ENCODE data around the gene LEUTX.
"Not testable (repeated sequence)": the region's sequence is repeated elsewhere in the genome, so short reads cannot be mapped to it uniquely, and the experiment has no call there.

Gene LEUTX

DNA sequence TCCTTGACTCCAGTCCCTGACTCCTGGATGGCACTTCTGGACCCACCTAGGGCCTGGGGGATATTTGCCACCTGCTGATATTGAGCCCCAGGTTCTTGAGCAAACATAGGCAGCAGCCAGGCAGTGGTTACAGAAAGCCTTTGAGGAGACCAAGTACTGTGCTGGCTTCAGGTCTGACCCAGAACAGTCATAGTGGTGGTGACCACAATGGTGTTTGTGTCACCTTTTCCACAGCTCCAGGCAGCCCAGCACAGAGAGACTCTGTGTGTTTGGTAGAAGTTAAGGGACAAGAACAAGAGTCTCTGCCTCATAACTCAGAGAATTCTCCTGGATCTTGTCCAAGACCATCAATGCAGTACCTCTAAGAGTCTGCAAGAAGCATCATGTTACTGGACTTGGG is 26.3 kb upstream of the LEUTX start:
- no peak overlapping the region for H3K4me3 Mint-ChIP-seq
- H3K27me3 Mint-ChIP-seq, result peaks cover 16% of the 10 kb centered on the region
- H3K9me3 Mint-ChIP-seq, result no peaks in the 10 kb centered on the region
- no peak overlapping the region for H3K27ac Mint-ChIP-seq (ENCODE audit: low read depth)
- no peaks in the 10 kb centered on the region for H3K36me3 Mint-ChIP-seq (ENCODE audit: insufficient read depth)
- DNase-seq (ENCODE audit: low spot score in 2 of 2) (no peak), ATAC-seq (replicated peaks; ENCODE audit: extremely low read depth, poor library complexity, severe bottlenecking) (no peak)
- no peaks in the 10 kb centered on the region for H3K4me1 Mint-ChIP-seq

DNA sequence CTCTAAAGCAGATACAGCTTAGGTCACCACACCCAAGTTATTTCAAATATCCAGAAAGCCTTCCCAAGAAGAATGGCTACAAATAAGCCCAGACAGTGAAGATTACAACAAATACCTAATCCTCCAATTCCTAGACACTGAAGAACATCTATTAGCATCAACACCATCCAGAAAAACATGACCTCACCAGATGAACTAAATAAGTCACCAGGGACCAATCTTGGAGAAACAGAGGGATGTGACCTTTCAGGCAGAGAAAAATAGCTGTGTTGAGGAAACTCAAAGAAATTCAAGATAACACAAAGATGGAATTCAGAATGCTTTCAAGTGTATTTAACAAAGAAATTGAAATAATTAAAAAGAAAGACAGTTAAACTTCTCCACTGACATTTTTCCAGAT is 25.9 kb upstream of the LEUTX start:
- no peak for DNase-seq (ENCODE audit: low spot score in 2 of 2)
- H3K4me1 Mint-ChIP-seq, result no peaks in the 10 kb centered on the region
- no peaks in the 10 kb centered on the region for H3K9me3 Mint-ChIP-seq
- H3K4me3 Mint-ChIP-seq, result no peak overlapping the region
- no peaks in the 10 kb centered on the region for H3K36me3 Mint-ChIP-seq (ENCODE audit: insufficient read depth)
- no peak overlapping the region for H3K27ac Mint-ChIP-seq (ENCODE audit: low read depth)
- no peak for ATAC-seq (replicated peaks; ENCODE audit: extremely low read depth, poor library complexity, severe bottlenecking)
- H3K27me3 Mint-ChIP-seq, result peaks cover 16% of the 10 kb centered on the region

DNA sequence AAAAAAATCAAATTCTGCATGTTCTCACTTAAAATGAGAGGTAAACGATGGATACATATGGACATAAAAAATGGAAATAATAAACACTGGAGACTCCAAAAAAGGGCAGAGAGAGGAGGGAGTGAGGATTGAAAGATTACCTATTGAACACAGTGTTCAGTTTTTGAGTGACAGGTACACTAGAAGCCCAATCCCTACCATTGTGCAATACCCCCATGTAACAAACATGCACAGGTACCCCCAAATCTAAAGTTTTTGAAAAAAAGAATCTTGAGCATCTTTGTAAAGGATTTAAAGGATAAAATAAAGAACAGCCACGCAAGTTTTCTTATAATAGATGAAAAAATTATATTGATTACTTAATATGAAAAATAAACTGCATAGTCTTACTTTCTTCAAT is 24.1 kb upstream of the LEUTX start:
- DNase-seq (ENCODE audit: low spot score in 2 of 2), result no peak
- Mint-ChIP-seq H3K27me3 (peaks cover 20% of the 10 kb centered on the region), H3K4me1 (no peaks in the 10 kb centered on the region), H3K36me3 (ENCODE audit: insufficient read depth) (no peaks in the 10 kb centered on the region), H3K4me3 (no peak overlapping the region), H3K9me3 (no peaks in the 10 kb centered on the region), H3K27ac (ENCODE audit: low read depth) (no peak overlapping the region)
- no peak for ATAC-seq (replicated peaks; ENCODE audit: extremely low read depth, poor library complexity, severe bottlenecking)

DNA sequence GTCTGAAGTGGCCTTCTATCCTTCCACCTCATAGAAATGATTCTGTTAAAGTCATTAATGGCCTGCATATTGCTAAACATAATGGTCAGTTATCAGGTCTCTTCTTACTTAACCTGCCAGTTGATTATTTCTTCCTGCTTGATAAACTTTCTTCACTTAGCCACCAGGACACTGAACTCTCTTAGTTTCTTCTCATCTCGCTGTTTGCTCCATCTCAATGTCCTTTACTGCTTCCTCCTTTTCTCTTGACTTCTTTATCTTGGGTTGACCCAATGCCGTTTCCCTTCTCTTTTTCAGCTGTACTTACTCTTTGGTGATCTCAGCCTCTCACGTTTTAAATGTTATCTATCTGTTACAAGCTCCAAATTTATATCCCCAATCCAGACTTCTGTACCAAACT is 23.7 kb upstream of the LEUTX start:
- Mint-ChIP-seq H3K4me1 (no peaks in the 10 kb centered on the region), H3K27ac (ENCODE audit: low read depth) (no peak overlapping the region), H3K4me3 (no peak overlapping the region), H3K27me3 (peaks cover 20% of the 10 kb centered on the region), H3K9me3 (no peaks in the 10 kb centered on the region), H3K36me3 (ENCODE audit: insufficient read depth) (no peaks in the 10 kb centered on the region)
- no peak for ATAC-seq (replicated peaks; ENCODE audit: extremely low read depth, poor library complexity, severe bottlenecking)
- no peak for DNase-seq (ENCODE audit: low spot score in 2 of 2)

DNA sequence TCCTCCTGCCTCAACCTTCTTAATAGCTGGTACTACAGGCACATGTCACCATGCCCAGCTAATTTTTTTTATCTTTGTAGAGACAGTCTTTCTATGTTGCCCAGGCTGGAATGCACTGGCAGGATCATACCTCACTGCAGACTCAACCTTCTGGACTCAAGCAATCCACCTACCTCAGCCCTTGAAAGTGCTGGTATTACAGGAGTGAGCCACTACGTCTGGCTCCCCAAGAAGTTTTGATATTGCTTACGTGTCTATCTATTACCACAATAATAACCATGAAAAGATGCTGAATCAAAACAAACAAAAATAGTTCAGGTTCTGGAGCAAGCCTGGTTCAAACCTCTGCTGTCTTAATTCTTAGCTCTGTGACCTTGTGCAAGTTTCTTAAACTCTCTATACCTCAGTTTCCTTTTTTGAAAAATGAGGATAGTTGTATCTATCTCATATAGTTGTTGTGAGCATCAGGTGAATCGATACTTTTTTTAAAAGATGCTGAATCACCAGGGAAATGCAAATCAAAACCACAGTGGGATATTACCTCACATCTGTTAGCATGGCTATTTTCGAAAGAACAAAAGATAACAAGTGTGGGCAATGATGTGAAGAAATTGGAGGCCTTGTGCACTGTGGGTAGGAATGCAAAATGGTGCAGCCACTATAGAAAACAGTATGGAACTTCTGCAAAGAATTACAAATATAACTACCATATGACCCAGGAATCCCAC is 19.0 kb upstream of the LEUTX start:
- no peaks in the 10 kb centered on the region for H3K4me1 Mint-ChIP-seq
- no peak overlapping the region for H3K27ac Mint-ChIP-seq (ENCODE audit: low read depth)
- H3K27me3 Mint-ChIP-seq, result peaks cover 19% of the 10 kb centered on the region
- no peak for ATAC-seq (replicated peaks; ENCODE audit: extremely low read depth, poor library complexity, severe bottlenecking)
- H3K9me3 Mint-ChIP-seq, result no peaks in the 10 kb centered on the region
- no peaks in the 10 kb centered on the region for H3K36me3 Mint-ChIP-seq (ENCODE audit: insufficient read depth)
- DNase-seq (ENCODE audit: low spot score in 2 of 2), result no peak
- no peak overlapping the region for H3K4me3 Mint-ChIP-seq

DNA sequence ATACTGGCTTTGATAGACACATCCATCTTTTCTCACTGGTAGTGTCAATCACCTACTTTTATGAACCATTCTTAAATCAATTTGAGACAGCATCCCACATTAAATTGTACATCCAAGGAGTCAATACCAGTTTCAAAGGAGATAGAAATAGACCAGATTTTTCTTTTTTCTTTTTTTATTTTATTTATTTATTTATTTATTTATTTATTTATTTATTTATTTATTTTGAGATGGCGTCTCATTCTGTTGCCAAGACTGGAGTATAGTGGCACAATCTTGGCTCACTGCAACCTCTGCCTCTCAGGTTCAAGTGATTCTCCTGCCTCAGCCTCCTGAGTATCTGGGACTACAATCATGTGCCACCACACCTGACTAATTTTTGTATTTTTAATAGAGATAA is 16.8 kb upstream of the LEUTX start:
- H3K4me3 Mint-ChIP-seq; ATAC-seq (replicated peaks; ENCODE audit: extremely low read depth, poor library complexity, severe bottlenecking); DNase-seq (ENCODE audit: low spot score in 2 of 2); H3K4me1 Mint-ChIP-seq; H3K27ac Mint-ChIP-seq (ENCODE audit: low read depth); H3K9me3 Mint-ChIP-seq; H3K36me3 Mint-ChIP-seq (ENCODE audit: insufficient read depth): not testable (repeated sequence)
- peaks cover 19% of the 10 kb centered on the region for H3K27me3 Mint-ChIP-seq

DNA sequence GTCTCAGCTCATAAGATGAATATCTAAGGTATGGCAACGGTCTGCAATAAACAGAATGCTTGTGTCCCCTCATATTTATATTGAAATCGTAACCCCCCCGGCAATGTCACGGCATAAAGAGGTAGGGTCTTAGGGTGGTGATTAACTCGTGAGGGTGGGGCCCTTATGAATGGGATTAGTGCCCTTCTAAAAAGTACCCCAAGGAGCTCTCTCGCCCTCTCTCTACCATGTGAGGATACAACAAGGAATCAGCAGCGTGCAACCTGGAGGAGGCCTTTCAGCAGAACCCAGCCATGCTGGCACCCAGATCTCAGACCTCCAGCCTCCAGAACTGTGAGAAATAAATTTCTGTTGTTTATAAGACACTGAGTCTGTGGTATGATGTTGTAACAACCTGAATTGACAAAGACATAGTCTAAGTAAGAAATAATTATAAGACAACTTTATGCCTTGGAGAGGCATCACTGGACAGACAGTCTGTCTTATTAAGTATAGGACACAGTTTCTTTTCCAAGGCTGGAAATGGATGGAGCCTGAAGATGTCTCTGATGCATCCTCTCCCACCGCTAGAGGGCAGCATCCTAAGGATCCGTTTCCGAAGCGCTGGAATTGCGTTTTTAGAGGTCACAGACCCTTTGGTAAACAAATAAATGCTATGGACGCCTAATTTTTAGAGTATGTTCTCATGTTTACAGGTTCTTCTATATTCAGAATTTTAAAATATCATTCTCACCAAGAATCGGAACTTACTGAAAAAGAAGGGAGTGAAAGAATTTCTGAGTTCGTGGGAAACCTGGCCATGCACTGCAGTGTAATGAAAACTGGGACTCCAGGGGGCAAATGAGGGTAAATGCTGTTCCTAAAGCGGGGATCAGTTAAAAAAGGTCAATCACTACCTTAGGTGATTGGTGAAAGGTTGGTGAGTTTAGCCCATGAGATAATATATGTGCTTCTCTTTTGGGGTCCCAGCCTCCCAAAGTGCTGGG is 13.3 kb upstream of the LEUTX start:
- DNase-seq (ENCODE audit: low spot score in 2 of 2) (no peak), ATAC-seq (replicated peaks; ENCODE audit: extremely low read depth, poor library complexity, severe bottlenecking) (no peak)
- no peak overlapping the region for H3K4me3 Mint-ChIP-seq
- H3K27me3 Mint-ChIP-seq, result peaks cover 17% of the 10 kb centered on the region
- H3K27ac Mint-ChIP-seq (ENCODE audit: low read depth), result no peak overlapping the region
- peaks cover 2% of the 10 kb centered on the region for H3K36me3 Mint-ChIP-seq (ENCODE audit: insufficient read depth)
- H3K9me3 Mint-ChIP-seq, result no peaks in the 10 kb centered on the region
- no peaks in the 10 kb centered on the region for H3K4me1 Mint-ChIP-seq

DNA sequence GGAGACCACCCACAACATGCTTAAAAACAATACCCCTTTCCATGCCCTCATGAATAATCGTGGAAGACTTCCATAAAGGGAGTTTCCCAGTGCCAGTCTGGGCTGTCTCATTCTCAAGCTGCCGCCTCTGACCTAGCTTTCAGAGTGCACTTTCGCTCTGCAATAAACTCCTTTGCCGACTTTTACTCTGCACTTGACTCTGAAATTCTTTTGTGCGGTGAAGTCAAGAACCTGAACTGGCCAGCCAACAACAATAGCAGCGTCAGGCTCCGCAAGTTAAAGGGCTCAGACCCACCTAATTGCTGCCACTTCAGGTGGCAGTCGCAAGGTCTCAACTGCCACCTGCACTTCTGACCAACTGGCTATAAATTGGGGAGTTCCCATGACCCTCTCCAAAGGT is 10.3 kb upstream of the LEUTX start:
- H3K27me3 Mint-ChIP-seq, result peaks cover 21% of the 10 kb centered on the region
- ATAC-seq (replicated peaks; ENCODE audit: extremely low read depth, poor library complexity, severe bottlenecking), result no peak
- H3K27ac Mint-ChIP-seq (ENCODE audit: low read depth), result no peak overlapping the region
- no peaks in the 10 kb centered on the region for H3K9me3 Mint-ChIP-seq
- no peak overlapping the region for H3K4me3 Mint-ChIP-seq
- H3K36me3 Mint-ChIP-seq (ENCODE audit: insufficient read depth), result peaks cover 2% of the 10 kb centered on the region
- no peak for DNase-seq (ENCODE audit: low spot score in 2 of 2)
- no peaks in the 10 kb centered on the region for H3K4me1 Mint-ChIP-seq

DNA sequence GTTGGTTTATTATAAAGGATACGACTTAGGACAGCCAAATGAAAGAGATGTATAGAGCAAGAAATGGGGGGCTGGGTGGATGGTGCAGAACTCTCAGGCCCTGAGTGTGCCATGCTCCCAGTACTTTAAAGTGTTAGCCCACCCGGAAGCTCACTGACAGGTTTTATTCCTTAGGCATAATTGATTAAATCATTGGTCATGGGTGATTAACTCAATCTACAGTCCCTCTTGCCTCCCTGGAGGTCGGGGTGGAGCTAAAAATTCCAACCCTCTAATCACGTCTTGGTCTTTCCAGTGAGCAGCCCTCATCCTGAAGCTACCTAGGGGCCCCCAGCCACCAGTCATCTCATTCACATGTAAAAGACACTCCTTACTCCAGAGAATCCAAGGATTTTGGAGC is 9.9 kb upstream of the LEUTX start:
- Mint-ChIP-seq H3K9me3 (no peaks in the 10 kb centered on the region), H3K4me1 (no peaks in the 10 kb centered on the region), H3K27me3 (peaks cover 21% of the 10 kb centered on the region), H3K36me3 (ENCODE audit: insufficient read depth) (peaks cover 2% of the 10 kb centered on the region), H3K27ac (ENCODE audit: low read depth) (no peak overlapping the region), H3K4me3 (no peak overlapping the region)
- DNase-seq (ENCODE audit: low spot score in 2 of 2) (no peak), ATAC-seq (replicated peaks; ENCODE audit: extremely low read depth, poor library complexity, severe bottlenecking) (no peak)

DNA sequence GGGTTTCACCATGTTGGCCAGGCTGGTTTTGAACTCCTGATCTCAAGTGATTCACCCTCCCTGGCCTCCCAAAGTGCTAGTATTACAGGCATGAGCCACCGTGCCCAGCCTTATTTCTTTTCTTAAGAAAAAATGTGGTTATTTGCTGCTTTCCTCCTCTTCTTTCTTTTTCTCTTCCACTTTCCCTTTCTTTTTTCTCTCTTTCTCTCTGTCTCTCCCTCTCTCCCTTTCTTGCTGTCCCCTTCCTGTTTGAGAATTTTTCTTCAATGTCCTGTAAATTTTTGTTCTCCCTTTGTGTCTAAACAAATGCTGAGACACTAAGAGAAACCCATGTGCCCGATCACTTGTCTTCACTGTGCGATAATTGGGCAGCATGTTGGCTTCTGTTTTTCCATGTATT is 2.2 kb downstream of the LEUTX start:
- no peak for DNase-seq (ENCODE audit: low spot score in 2 of 2)
- Mint-ChIP-seq H3K27me3 (peaks cover 55% of the 10 kb centered on the region), H3K4me3 (no peak overlapping the region)

DNA sequence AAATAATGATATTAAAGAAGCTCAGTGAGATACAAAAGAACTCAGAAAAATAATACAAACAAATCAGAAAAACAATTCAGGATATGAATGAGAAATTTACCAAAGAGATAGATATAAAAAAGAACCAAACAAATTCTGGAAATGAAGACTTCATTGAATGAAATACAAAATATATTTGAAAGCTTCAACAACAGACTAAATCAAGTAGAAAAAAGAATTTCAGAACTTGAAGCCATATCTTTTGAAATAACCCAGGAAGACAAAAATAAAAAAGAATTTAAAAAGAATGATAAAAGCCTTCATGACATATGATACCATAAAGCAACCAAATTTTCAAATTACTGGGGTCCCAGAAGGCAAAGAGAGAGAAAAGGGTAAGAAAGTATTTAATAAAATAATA is 9.6 kb downstream of the LEUTX start:
- H3K4me1 Mint-ChIP-seq, result no peaks in the 10 kb centered on the region
- H3K9me3 Mint-ChIP-seq, result peaks cover 7% of the 10 kb centered on the region
- no peak for ATAC-seq (replicated peaks; ENCODE audit: extremely low read depth, poor library complexity, severe bottlenecking)
- no peak for DNase-seq (ENCODE audit: low spot score in 2 of 2)
- peaks cover 46% of the 10 kb centered on the region for H3K27me3 Mint-ChIP-seq
- H3K4me3 Mint-ChIP-seq, result no peak overlapping the region
- no peak overlapping the region for H3K27ac Mint-ChIP-seq (ENCODE audit: low read depth)
- peaks cover 2% of the 10 kb centered on the region for H3K36me3 Mint-ChIP-seq (ENCODE audit: insufficient read depth)

More for the DNA sequence above, 2.2 kb downstream of the LEUTX start:
- H3K27ac Mint-ChIP-seq (ENCODE audit: low read depth), result no peak overlapping the region
- ATAC-seq (replicated peaks; ENCODE audit: extremely low read depth, poor library complexity, severe bottlenecking), result no peak
- H3K9me3 Mint-ChIP-seq, result no peaks in the 10 kb centered on the region
- H3K4me1 Mint-ChIP-seq, result no peaks in the 10 kb centered on the region
- H3K36me3 Mint-ChIP-seq (ENCODE audit: insufficient read depth), result peaks cover 2% of the 10 kb centered on the region

DNA sequence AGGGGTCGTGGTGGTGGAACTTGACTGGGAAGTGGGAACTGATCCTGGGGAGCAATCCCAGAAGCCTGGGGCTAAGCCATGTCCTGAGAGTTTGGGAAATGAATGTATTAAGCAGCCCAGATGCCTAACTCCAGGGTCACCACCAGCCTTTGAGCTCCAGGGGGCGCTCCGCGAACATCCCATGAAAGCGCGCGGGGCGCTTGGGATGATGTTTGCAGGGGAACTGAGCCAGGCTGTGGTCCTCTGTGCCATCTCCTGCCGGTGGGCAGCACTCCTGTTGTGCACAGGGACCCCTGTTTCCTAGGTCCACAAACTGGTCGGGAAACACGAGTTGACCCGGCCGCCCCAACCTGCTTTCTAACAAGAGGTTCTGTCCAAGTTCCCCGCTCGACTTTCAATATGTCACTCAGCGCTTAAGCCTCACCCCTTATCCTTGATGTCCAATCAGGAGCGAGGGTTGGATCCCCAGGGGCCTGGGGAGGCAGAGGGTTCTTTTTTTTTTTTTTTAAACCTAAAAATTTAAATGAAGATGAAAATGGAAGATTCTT is 14.4 kb downstream of the LEUTX start:
- Mint-ChIP-seq H3K27ac (ENCODE audit: low read depth) (no peak overlapping the region), H3K36me3 (ENCODE audit: insufficient read depth) (peaks cover 1% of the 10 kb centered on the region), H3K9me3 (peaks cover 3% of the 10 kb centered on the region), H3K27me3 (peaks cover 13% of the 10 kb centered on the region), H3K4me3 (peak overlapping the region; percentile 72), H3K4me1 (peaks cover 6% of the 10 kb centered on the region)
- DNase-seq (ENCODE audit: low spot score in 2 of 2), result peak; percentile 61 to 73
- ATAC-seq (replicated peaks; ENCODE audit: extremely low read depth, poor library complexity, severe bottlenecking), result peak; percentile 92

DNA sequence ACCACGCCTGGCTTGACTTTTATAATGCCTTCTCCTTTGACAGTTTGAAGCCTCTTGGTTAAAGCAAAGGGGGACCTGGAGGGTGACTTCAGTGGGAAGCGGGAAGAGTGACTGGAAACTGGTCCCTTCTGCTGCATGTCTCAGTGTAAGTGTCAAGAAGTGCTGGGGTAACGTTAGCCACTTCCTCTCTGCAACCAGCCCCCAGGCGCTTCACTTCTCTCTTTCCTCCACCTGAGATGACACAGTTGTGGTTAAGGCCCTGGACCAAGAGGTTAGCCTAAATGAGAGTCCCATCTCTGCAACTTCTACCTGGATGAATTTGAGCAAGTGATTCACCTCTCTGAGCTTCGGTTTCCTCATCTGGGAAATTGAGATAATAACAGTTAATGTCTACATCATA is 16.3 kb downstream of the LEUTX start:
- H3K27ac Mint-ChIP-seq (ENCODE audit: low read depth), result no peak overlapping the region

More for the DNA sequence above, 16.3 kb downstream of the LEUTX start:
- Mint-ChIP-seq H3K4me3 (no peak overlapping the region), H3K27me3 (no peaks in the 10 kb centered on the region), H3K4me1 (peaks cover 6% of the 10 kb centered on the region), H3K36me3 (ENCODE audit: insufficient read depth) (peaks cover 2% of the 10 kb centered on the region), H3K9me3 (no peaks in the 10 kb centered on the region)
- no peak for ATAC-seq (replicated peaks; ENCODE audit: extremely low read depth, poor library complexity, severe bottlenecking)
- DNase-seq (ENCODE audit: low spot score in 2 of 2), result no peak
